Activated naive CD4-positive, alpha-beta T cell treated with anti-CD3 and anti-CD28 coated beads for 36 hours (primary cell): Measurements from ENCODE around the gene RAP2B. TPM values are rescaled to one million over a fixed set of nuclear protein-coding genes. Genes with fewer than 3 reads are reported as not detected.

Experiments
- CTCF ChIA-PET: fragments of 350-600 bp; sonication (Branson Sonifier 250); formaldehyde crosslinking; loops from one replicate; lab custom pipeline; 2021; ENCODE audit warnings: antibody characterized with exemption; lab: Charles Lee
- DNase-seq: peaks from one replicate; pipeline ENCODE4 v3.0.0-alpha.2; 2020
- H3K27ac Mint-ChIP-seq: one replicate; pipeline ENCODE4 v1.8.0; 2021; ENCODE audit warnings: mild to moderate bottlenecking, mixed read lengths
- H3K27me3 Mint-ChIP-seq: one replicate; pipeline ENCODE4 v1.8.0; 2021; ENCODE audit warnings: low read depth, mixed read lengths
- H3K36me3 Mint-ChIP-seq: one replicate; pipeline ENCODE4 v1.8.0; 2021; ENCODE audit warnings: low read depth, mixed read lengths
- H3K4me1 Mint-ChIP-seq: one replicate; pipeline ENCODE4 v1.8.0; 2021; ENCODE audit warnings: low read depth, mixed read lengths
- H3K4me3 Mint-ChIP-seq: one replicate; pipeline ENCODE4 v1.8.0; 2021; ENCODE audit warnings: mild to moderate bottlenecking, moderate library complexity, mixed read lengths
- H3K9me3 Mint-ChIP-seq: one replicate; pipeline ENCODE4 v1.8.0; 2021; ENCODE audit warnings: mixed read lengths
- intact Hi-C: fragments of 100-400 bp; cut with micrococcal nuclease; formaldehyde crosslinking; loops from one replicate; pipeline ENCODE4 v1.15.1; 2023
- total RNA-seq, 2 experiments: library from RNA; stranded (reverse); gene quantifications; one replicate each; pipeline ENCODE4 v1.2.3, GENCODE V29; 2021

RAP2B gene
- total RNA-seq, 2 experiments from 2014 or later: 8.6 to 8.7 TPM

- peaks cover 50% of the 10 kb centered on the region for H3K4me1 Mint-ChIP-seq
- CTCF ChIA-PET: no interaction called here
Measured at GRCh38 chr3:153215497-153215896, 53.5 kb downstream of the RAP2B start.

DNA sequence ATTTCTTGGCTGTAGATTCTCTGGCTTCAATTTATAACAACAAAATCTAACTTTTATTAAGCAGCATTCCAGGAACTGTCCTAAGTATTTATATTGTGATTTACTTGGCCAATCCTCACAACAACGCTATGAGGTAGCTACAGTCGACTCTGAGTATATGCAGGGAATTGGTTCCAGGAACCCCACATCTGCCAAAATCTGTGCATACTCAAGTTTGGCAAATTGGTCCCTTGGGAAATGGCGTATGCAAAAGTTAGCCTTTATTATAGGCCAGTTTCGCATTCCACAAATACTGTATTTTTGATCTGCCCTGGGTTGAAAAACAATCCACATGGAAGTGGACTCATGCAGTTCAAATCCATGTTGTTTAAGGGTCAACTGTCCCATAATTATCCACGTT, 53.9 kb downstream of the RAP2B start:
- CTCF ChIA-PET: no interaction called here
- intact Hi-C loops: no loop called here
- no peaks in the 10 kb centered on the region for H3K36me3 Mint-ChIP-seq
- no peaks in the 10 kb centered on the region for H3K27me3 Mint-ChIP-seq
- H3K4me3 Mint-ChIP-seq: no peak overlapping the region
- no peak overlapping the region for H3K27ac Mint-ChIP-seq
- H3K4me1 Mint-ChIP-seq: peaks cover 49% of the 10 kb centered on the region
- no peak for DNase-seq
- no peaks in the 10 kb centered on the region for H3K9me3 Mint-ChIP-seq

More at GRCh38 chr3:153215497-153215896, 53.5 kb downstream of the RAP2B start:
- Mint-ChIP-seq H3K27me3 (no peaks in the 10 kb centered on the region), H3K36me3 (no peaks in the 10 kb centered on the region), H3K9me3 (no peaks in the 10 kb centered on the region), H3K27ac (no peak overlapping the region), H3K4me3 (no peak overlapping the region)
- no peak for DNase-seq
- intact Hi-C loops: no loop called here

DNA sequence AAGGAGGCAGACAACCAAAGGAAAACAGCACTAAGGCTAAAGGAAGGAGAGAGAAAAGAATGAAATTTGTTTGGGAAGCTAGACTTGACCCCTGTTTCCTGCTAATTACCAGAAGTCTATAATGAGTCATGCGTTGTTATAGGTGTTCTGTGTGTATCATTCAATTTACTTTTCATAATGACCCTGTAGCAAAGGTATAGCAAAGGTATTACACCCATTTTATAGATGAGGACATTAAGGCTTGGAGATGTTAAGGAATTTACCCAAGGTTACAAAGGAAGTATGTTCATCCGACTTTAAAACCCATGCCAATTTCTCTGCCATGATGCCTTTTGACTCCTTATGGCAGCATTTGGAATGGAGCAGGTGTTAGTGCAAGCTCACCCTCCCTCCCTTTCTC, 54.9 kb downstream of the RAP2B start:
- Mint-ChIP-seq H3K4me1 (peaks cover 52% of the 10 kb centered on the region), H3K27me3 (no peaks in the 10 kb centered on the region), H3K36me3 (no peaks in the 10 kb centered on the region), H3K4me3 (no peak overlapping the region), H3K27ac (no peak overlapping the region), H3K9me3 (no peaks in the 10 kb centered on the region)
- intact Hi-C loops: no loop called here
- CTCF ChIA-PET: interaction anchor here (0.9 kb wide), 1 partner anchor 74 kb away, joined by 4 read pairs; no protein-coding TSS in a partner anchor
- DNase-seq: no peak

GRCh38 chr3:153219146-153219545, 57.1 kb downstream of the RAP2B start:
- CTCF ChIA-PET: interaction anchor here (0.8 kb wide), 1 partner anchor 10 kb away, joined by 5 read pairs; no protein-coding TSS in a partner anchor
- intact Hi-C loops: no loop called here
- Mint-ChIP-seq H3K36me3 (no peaks in the 10 kb centered on the region), H3K4me3 (no peak overlapping the region), H3K4me1 (peaks cover 56% of the 10 kb centered on the region), H3K9me3 (no peaks in the 10 kb centered on the region), H3K27ac (no peak overlapping the region), H3K27me3 (no peaks in the 10 kb centered on the region)
- DNase-seq: no peak
